ENCODE measurements around the gene JAM3.

JAM3 gene

DNA sequence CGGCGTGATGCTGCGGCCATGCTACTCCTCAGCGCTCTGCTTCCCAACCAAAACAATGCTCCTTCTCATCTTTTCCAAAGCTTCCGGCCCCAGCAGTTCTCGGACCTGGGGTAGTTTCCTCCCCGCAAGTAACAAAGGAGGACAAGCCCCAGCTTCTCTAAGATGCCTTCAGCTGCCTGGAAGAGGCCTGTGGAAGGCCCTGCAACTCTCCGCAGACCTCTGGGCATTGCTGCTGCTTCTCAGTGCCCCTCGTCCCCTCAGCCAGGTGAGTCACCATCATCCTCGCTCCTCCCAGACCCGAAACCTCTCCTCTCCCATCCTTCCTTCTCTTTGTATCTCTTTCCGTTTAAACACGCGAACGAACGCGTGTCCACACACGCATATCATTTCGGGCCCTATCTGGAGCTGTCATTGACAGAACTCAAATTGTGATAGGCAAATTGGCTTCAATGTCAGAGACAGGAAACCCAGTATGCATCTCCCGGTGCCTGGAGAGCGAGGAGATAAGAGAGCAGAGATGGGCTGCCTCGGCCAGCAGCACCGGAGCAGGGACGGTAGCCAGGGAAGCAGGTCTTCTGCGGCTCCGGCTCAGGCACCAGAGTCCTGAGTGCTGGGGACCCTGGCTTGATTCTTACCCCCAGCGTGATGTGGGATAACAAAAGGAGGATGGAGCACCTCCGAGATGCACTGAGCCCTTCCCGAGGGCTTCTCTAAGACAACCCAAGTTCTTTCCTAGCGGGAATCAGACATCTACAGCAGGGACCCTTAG is 22.0 kb upstream of the JAM3 start:
- H3K4me3 ChIP-seq (ENCODE audit: low read depth, low read length) = peak overlapping the region; percentile 7; the same call in 1 of the 2 replicates
- TF ChIP-seq, protein P1, sequence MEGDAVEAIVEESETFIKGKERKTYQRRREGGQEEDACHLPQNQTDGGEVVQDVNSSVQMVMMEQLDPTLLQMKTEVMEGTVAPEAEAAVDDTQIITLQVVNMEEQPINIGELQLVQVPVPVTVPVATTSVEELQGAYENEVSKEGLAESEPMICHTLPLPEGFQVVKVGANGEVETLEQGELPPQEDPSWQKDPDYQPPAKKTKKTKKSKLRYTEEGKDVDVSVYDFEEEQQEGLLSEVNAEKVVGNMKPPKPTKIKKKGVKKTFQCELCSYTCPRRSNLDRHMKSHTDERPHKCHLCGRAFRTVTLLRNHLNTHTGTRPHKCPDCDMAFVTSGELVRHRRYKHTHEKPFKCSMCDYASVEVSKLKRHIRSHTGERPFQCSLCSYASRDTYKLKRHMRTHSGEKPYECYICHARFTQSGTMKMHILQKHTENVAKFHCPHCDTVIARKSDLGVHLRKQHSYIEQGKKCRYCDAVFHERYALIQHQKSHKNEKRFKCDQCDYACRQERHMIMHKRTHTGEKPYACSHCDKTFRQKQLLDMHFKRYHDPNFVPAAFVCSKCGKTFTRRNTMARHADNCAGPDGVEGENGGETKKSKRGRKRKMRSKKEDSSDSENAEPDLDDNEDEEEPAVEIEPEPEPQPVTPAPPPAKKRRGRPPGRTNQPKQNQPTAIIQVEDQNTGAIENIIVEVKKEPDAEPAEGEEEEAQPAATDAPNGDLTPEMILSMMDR (IDR thresholded peaks at IDR 0.05; ENCODE audit: low read depth, low read length) = no peak

DNA sequence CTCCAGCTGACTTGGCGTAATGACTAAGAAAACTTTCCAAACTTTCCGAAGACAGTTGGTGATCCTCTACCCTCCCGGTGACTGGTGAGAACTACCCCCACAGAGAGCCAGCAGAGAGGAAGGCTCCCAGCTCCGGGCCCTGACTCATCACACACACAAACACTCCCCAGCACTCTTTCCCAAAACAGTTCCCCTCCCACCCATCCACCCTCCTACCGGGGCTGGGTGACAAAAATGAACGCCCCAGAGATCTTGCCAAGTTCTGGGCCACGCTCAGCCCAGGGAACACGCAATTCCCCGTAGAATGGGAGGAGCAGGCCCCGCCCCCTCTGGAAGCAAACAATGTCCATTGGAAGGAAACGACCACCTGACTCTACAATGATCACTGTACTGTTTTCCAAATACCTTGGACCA is 21.3 kb upstream of the JAM3 start:
- TF ChIP-seq, protein P1 (IDR thresholded peaks at IDR 0.05; ENCODE audit: low read depth, low read length) = no peak
- H3K4me3 ChIP-seq (ENCODE audit: low read depth, low read length) = 0 out of 2 replicates have a peak overlapping the region, but pooled peaks have one; percentile 7

DNA sequence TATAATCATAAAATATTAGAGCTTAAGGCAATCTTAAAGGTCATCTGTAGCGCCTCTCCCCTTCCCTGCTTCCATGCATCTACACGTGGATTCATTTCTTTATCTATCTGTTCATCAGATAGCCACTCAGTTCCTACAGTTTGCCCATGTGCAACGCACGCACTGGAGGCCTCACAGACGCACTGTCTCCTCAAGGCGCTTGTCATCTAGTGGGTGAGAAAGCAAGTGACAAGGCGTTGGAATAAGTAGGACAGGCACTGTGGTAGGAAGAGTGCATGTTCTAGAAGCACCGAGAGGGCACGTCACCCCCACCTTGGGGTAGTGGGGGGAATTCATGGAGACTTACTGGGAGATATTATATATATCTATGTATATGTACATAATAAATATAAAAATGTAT is 20.8 kb upstream of the JAM3 start:
- TF ChIP-seq, protein P1 (IDR thresholded peaks at IDR 0.05; ENCODE audit: low read depth, low read length) = no peak
- H3K4me3 ChIP-seq (ENCODE audit: low read depth, low read length) = no peak overlapping the region

DNA sequence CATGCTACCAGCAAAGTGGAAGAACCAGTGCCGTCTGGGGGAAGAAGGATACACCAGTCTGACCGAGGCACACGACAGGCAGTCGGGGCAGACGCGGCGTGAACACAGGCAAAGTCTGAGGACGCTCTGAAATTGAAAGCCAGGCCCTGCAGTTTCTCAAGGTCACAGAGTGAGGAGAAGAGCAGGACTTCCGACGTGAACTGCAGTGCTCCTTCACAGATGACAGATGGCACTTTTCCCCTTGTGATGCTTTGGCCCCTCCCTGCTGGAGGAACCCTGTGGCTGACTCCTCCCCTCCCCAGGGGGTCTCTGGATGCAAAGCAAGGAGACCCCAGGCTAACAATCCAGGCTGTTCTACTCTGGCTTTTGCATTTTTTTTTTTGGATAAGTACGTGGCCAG is 19.6 kb upstream of the JAM3 start:
- TF ChIP-seq, protein P1 (IDR thresholded peaks at IDR 0.05; ENCODE audit: low read depth, low read length) = no peak
- H3K4me3 ChIP-seq (ENCODE audit: low read depth, low read length) = no peak overlapping the region

- H3K4me3 ChIP-seq (ENCODE audit: low read depth, low read length) = peak overlapping the region; percentile 54
Observed at GRCh38 chr11:134050541-134051383, 18.1 kb upstream of the JAM3 start.

GRCh38 chr11:134052395-134052987 is 16.4 kb upstream of the JAM3 start:
- TF ChIP-seq, protein P1 (IDR thresholded peaks at IDR 0.05; ENCODE audit: low read depth, low read length) = no peak
- no peak overlapping the region for H3K4me3 ChIP-seq (ENCODE audit: low read depth, low read length)

More at GRCh38 chr11:134050541-134051383, 18.1 kb upstream of the JAM3 start:
- TF ChIP-seq, protein P1 (IDR thresholded peaks at IDR 0.05; ENCODE audit: low read depth, low read length) = peak; percentile 82

All from WI38 (cell line).